ENCODE results near the gene CDK16. TPM values are rescaled to one million over a fixed set of nuclear protein-coding genes. Genes with fewer than 3 reads are reported as not detected.

CDK16 gene
- total and polyA plus RNA-seq, 5 experiments from 2014 or later: 3.1 to 49.0 (median 13.6) TPM

DNA sequence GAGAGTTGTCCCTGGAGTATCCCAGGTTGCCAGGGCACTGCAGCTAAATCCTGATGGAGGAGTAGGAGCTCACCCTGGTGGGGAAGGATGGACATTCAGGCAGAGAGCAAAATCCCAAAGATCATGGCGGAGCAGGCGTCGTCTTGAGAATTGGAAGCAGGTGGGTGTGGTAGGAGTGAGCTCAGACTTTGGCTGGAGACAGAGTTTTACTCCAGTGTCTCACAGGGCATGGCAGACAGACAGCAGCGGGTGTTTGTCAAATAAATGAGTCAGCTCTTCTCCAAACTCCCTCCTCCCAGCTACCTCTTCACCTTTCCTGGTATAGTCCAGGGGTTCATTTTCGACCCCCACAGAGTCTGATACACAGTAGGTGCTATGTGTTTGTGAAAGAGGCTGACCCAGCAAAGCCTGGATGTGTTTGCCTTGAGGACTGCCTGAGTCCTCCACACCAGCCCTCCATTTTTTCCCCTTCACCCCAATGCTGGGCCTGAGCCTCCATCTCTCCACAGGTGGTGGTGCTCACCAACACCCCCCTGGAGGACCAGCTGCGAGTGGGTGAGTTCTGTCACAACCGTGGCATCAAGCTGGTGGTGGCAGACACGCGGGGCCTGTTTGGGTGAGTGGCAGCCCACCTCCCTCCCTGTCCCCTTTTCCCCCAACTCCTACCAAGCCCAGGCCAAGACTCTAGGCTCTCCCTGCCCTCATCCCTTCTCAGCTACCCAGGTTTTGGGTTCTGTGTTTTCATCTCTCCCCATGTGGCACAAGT is 17.9 kb upstream of the CDK16 start:
- Mint-ChIP-seq H3K27me3 (no peaks in the 10 kb centered on the region), H3K4me1 (peaks cover 14 to 36% (median 21%) of the 10 kb centered on the region in 4 donors), H3K27ac (peak overlapping the region in 5 of 10 donors; percentile 35 to 88 (median 59)), H3K4me3 (no peak overlapping the region), H3K36me3 (peaks cover 2 to 68% (median 12%) of the 10 kb centered on the region in 3 donors), H3K9me3 (no peaks in the 10 kb centered on the region)
- POLR2A ChIA-PET: interaction anchor here (0.8 to 1.7 kb wide), 2 partner anchors 10 to 11 kb away, joined by 4 read pairs; no protein-coding TSS in a partner anchor
- ATAC-seq (no peak), DNase-seq (no peak)

DNA sequence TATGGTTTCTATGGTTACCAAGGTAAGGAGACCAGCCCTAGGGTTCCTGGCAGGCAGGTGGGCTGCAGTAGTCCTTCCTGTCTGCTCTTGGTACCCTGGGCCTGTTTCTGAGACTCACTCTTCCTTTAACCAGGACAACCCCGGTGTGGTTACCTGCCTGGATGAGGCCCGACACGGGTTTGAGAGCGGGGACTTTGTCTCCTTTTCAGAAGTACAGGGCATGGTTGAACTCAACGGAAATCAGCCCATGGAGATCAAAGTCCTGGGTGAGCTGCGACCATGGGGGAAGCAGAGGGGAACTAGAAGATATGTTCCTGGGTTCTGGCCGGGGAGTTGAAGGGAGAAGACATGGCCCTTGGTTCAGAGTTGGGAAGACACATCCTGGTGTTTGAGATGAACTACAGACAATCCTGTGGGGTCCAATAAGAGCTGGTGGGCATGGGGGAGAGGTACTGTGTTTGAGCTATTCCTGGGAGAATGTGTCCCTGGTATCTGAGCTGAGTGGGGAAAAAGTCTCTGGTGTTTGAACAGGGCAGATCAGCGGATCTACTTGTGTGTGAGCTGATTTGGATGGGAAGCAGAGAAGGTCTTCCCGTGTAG is 17.0 kb upstream of the CDK16 start:
- peaks cover 6 to 27% (median 12%) of the 10 kb centered on the region in 4 donors for H3K4me1 Mint-ChIP-seq
- H3K4me3 Mint-ChIP-seq: no peak overlapping the region
- POLR2A ChIA-PET: interaction anchor here (0.8 to 1.7 kb wide), 2 partner anchors 10 to 11 kb away, joined by 4 read pairs; no protein-coding TSS in a partner anchor
- ATAC-seq (no peak), DNase-seq (no peak)
- H3K27me3 Mint-ChIP-seq: no peaks in the 10 kb centered on the region
- H3K9me3 Mint-ChIP-seq: no peaks in the 10 kb centered on the region
- H3K27ac Mint-ChIP-seq: peak overlapping the region in 5 of 10 donors; percentile 28 to 88 (median 62)
- H3K36me3 Mint-ChIP-seq: peaks cover 2 to 75% (median 12%) of the 10 kb centered on the region in 3 donors

DNA sequence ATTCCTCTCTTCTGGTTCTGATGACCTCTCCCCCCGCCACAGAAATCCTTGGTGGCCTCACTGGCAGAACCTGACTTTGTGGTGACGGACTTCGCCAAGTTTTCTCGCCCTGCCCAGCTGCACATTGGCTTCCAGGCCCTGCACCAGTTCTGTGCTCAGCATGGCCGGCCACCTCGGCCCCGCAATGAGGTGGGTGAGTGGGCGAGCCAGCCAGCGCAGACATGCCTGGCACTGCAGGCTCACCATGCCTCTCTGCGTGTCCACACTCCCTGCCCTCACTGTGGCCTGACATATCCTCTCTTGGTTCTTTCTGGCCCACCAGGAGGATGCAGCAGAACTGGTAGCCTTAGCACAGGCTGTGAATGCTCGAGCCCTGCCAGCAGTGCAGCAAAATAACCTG is 16.2 kb upstream of the CDK16 start:
- H3K27me3 Mint-ChIP-seq: no peaks in the 10 kb centered on the region
- no peak overlapping the region for H3K4me3 Mint-ChIP-seq
- POLR2A ChIA-PET: interaction anchor here (1.7 kb wide), 1 partner anchor 12 kb away, joined by 4 read pairs; no protein-coding TSS in a partner anchor
- H3K27ac Mint-ChIP-seq: peak overlapping the region in 1 of 10 donors; percentile 37
- H3K36me3 Mint-ChIP-seq: peaks cover 2 to 84% (median 18%) of the 10 kb centered on the region in 3 donors
- peaks cover 4 to 18% (median 5%) of the 10 kb centered on the region in 4 donors for H3K4me1 Mint-ChIP-seq
- no peak for ATAC-seq
- no peaks in the 10 kb centered on the region for H3K9me3 Mint-ChIP-seq
- no peak for DNase-seq

- ATAC-seq: no peak
- POLR2A ChIA-PET: no interaction called here
- Mint-ChIP-seq H3K4me3 (no peak overlapping the region), H3K27me3 (no peaks in the 10 kb centered on the region), H3K4me1 (peaks cover 0 to 13% (median 2%) of the 10 kb centered on the region in 4 donors), H3K27ac (peak overlapping the region in 2 of 10 donors; percentile 29 to 74), H3K9me3 (no peaks in the 10 kb centered on the region), H3K36me3 (peaks cover 2 to 86% (median 19%) of the 10 kb centered on the region in 3 donors)
- DNase-seq: no peak
Observed at GRCh38 chrX:47202877-47203276, 15.6 kb upstream of the CDK16 start.

DNA sequence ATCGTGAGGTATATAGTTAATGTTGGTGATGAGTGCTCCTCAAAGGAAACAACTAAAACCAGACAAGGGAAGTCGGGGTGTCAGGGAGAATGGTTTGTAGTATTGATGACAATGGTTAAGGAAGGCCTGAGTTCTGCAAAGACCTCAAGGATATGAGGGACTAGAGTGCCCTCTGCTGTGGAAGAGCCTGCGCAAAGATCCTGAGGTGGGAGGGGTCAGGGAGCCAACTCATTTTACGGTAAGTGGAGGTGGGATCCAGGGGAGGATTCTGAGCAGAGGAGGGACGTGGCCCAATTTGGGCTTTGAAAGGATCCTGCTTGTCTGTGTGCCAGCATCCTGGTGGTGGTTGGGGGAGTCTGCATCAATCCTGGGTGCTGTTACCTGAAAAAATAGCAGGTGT is 13.5 kb upstream of the CDK16 start:
- POLR2A ChIA-PET: interaction anchor here (1.5 kb wide), 1 partner anchor 8 kb away, joined by 3 read pairs; no protein-coding TSS in a partner anchor
- H3K27ac Mint-ChIP-seq: peak overlapping the region in 1 of 10 donors; percentile 18

GRCh38 chrX:47206316-47206715 is 12.2 kb upstream of the CDK16 start:
- POLR2A ChIA-PET: interaction anchor here (1.5 kb wide), 1 partner anchor 10 kb away, joined by 3 read pairs; no protein-coding TSS in a partner anchor
- H3K36me3 Mint-ChIP-seq: peaks cover 2 to 79% (median 21%) of the 10 kb centered on the region in 3 donors

More for the DNA sequence above, 13.5 kb upstream of the CDK16 start:
- ATAC-seq (no peak), DNase-seq (no peak)
- Mint-ChIP-seq H3K27me3 (no peaks in the 10 kb centered on the region), H3K36me3 (peaks cover 2 to 83% (median 19%) of the 10 kb centered on the region in 3 donors), H3K9me3 (no peaks in the 10 kb centered on the region), H3K4me1 (peaks cover 0 to 1% (median 0%) of the 10 kb centered on the region in 4 donors), H3K4me3 (no peak overlapping the region)

GRCh38 chrX:47208108-47208507 is 10.4 kb upstream of the CDK16 start:
- H3K27me3 Mint-ChIP-seq: no peaks in the 10 kb centered on the region
- ATAC-seq (no peak), DNase-seq (no peak)
- POLR2A ChIA-PET: interaction anchor here (1.4 to 1.7 kb wide), 2 partner anchors 9 to 10 kb away, joined by 3 to 6 read pairs; partner anchors contain the start of gene CDK16
- H3K36me3 Mint-ChIP-seq: peaks cover 0 to 79% (median 15%) of the 10 kb centered on the region in 3 donors
- H3K9me3 Mint-ChIP-seq: no peaks in the 10 kb centered on the region
- H3K4me1 Mint-ChIP-seq: peaks cover 0 to 7% (median 3%) of the 10 kb centered on the region in 4 donors
- H3K27ac Mint-ChIP-seq: peak overlapping the region in 1 of 10 donors; percentile 17
- no peak overlapping the region for H3K4me3 Mint-ChIP-seq

More at GRCh38 chrX:47206316-47206715, 12.2 kb upstream of the CDK16 start:
- H3K9me3 Mint-ChIP-seq: no peaks in the 10 kb centered on the region
- DNase-seq (no peak), ATAC-seq (no peak)
- H3K27me3 Mint-ChIP-seq: no peaks in the 10 kb centered on the region
- H3K27ac Mint-ChIP-seq: peak overlapping the region in 2 of 10 donors; percentile 40 to 47
- no peak overlapping the region for H3K4me3 Mint-ChIP-seq
- peaks cover 0 to under 1% (median 0%) of the 10 kb centered on the region in 4 donors for H3K4me1 Mint-ChIP-seq

DNA sequence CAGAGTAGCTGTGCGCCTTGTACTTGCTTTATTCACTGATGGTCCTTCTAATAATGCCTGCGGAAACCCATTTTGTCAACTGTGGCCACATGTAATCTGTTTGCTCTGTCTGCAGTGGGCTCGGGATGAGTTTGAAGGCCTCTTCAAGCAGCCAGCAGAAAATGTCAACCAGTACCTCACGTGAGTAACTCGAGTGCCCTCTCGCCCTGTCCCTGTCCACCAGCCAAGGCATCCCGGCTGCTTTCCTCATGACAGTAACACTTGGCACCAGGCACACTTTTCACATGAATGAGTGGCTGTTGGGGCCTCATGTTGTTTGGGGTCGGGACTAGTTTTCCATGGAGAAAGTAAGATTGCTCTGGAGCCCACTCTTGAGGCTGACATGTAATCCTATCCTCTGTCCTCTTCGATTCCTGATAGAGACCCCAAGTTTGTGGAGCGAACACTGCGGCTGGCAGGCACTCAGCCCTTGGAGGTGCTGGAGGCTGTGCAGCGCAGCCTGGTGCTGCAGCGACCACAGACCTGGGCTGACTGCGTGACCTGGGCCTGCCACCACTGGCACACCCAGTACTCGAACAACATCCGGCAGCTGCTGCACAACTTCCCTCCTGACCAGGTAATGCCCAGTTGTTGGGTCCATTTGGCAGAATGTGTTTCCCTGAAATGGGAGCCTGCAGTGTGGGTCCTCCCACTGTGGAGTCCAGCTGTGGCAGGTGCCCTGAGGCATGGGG is 8.8 kb upstream of the CDK16 start:
- Mint-ChIP-seq H3K27me3 (no peaks in the 10 kb centered on the region), H3K9me3 (no peaks in the 10 kb centered on the region), H3K4me1 (peaks cover 0 to 12% (median 3%) of the 10 kb centered on the region in 4 donors), H3K4me3 (no peak overlapping the region), H3K36me3 (peaks cover 0 to 78% (median 15%) of the 10 kb centered on the region in 3 donors), H3K27ac (no peak overlapping the region)
- POLR2A ChIA-PET: interaction anchor here (1.1 to 1.7 kb wide), 2 partner anchors 9 to 11 kb away, joined by 3 to 5 read pairs; partner anchors contain the start of gene CDK16
- ATAC-seq (no peak), DNase-seq (no peak)

GRCh38 chrX:47210661-47211425 is 7.6 kb upstream of the CDK16 start:
- Mint-ChIP-seq H3K4me1 (peaks cover 0 to 12% (median 3%) of the 10 kb centered on the region in 4 donors), H3K36me3 (peaks cover 0 to 77% (median 11%) of the 10 kb centered on the region in 3 donors), H3K4me3 (no peak overlapping the region), H3K27me3 (no peaks in the 10 kb centered on the region), H3K9me3 (no peaks in the 10 kb centered on the region), H3K27ac (peak overlapping the region in 1 of 10 donors; percentile 80)
- DNase-seq (no peak), ATAC-seq (no peak)
- POLR2A ChIA-PET: interaction anchor here (0.9 to 1.1 kb wide), 2 partner anchors 8 to 10 kb away, joined by 4 to 5 read pairs; partner anchors contain the start of gene CDK16

DNA sequence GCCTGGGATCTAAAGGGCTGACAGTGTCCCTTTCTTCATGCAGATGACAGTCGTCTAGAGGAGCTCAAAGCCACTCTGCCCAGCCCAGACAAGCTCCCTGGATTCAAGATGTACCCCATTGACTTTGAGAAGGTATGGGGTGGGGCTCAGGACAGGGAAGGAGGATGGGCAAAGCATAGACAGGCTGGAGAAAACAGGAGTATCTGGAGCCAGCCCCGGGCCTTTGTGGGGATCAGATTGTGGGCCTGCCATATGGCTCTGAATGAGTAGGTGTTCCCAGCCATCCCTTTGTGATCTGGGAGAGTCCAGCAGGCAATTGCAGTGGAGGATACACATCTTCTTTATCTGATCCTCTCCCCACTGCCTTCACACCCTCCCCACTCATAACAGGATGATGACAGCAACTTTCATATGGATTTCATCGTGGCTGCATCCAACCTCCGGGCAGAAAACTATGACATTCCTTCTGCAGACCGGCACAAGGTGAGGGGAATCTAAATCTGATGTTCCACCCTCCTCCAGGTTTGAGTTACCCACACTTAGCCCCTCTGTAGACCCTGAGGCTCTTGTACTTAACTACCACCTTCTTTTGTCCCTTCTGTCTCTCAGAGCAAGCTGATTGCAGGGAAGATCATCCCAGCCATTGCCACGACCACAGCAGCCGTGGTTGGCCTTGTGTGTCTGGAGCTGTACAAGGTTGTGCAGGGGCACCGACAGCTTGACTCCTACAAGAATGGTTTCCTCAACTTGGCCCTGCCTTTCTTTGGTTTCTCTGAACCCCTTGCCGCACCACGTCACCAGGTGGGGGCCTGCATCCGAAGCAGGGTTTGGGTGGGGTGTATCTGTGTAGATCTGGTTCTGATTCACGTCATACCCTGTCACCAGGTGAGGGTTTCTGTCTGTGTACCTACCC is 5.8 kb upstream of the CDK16 start:
- DNase-seq: no peak
- H3K4me1 Mint-ChIP-seq: peaks cover 11 to 26% (median 16%) of the 10 kb centered on the region in 4 donors
- POLR2A ChIA-PET: interaction anchor here (0.8 kb wide), 1 partner anchor 21 kb away, joined by 3 read pairs; no protein-coding TSS in a partner anchor
- ATAC-seq: no peak
- H3K27me3 Mint-ChIP-seq: no peaks in the 10 kb centered on the region
- peak overlapping the region in 1 of 10 donors; percentile 22 for H3K27ac Mint-ChIP-seq
- H3K36me3 Mint-ChIP-seq: peaks cover 2 to 67% (median 5%) of the 10 kb centered on the region in 3 donors
- no peak overlapping the region for H3K4me3 Mint-ChIP-seq
- H3K9me3 Mint-ChIP-seq: no peaks in the 10 kb centered on the region
